ENCODE results near the gene ASXL1.
"Not testable (repeated sequence)": the region's sequence is repeated elsewhere in the genome, so short reads cannot be mapped to it uniquely, and the experiment has no call there.

The ASXL1 gene

GRCh38 chr20:32357869-32358631 is at the start of gene ASXL1:
Gene ASXL1 (plus strand): TSS chr20:32358331. CDS start chr20:32358776, 445 bp downstream.
- Histone ChIP-seq H3K4me1 (ENCODE audit: control insufficient read depth, insufficient read depth, low read length) (peaks cover 60% of the 10 kb centered on the region), H3K4me3 (ENCODE audit: low read length) (peak within 1 kb of the TSS; percentile 94), H3K9me3 (ENCODE audit: control insufficient read depth, low read length) (no peaks in the 10 kb centered on the region), H3K36me3 (ENCODE audit: control insufficient read depth, insufficient read depth, low read length, severe bottlenecking) (no peaks in the 10 kb centered on the region), H3K9ac (ENCODE audit: low read length) (peak within 1 kb of the TSS; percentile 98), H3K27me3 (replicated peaks; ENCODE audit: control insufficient read depth, insufficient read depth, low read length) (no peaks in the 10 kb centered on the region)
- DNase-seq (ENCODE audit: low read depth): peak; percentile 98

- DNase-seq (ENCODE audit: low read depth): no peak
- Histone ChIP-seq H3K4me3 (ENCODE audit: low read length) (no peak overlapping the region), H3K9ac (ENCODE audit: low read length) (no peak overlapping the region), H3K9me3 (ENCODE audit: control insufficient read depth, low read length) (no peaks in the 10 kb centered on the region), H3K4me1 (ENCODE audit: control insufficient read depth, insufficient read depth, low read length) (no peaks in the 10 kb centered on the region), H3K36me3 (ENCODE audit: control insufficient read depth, insufficient read depth, low read length, severe bottlenecking) (peaks cover 40% of the 10 kb centered on the region), H3K27me3 (replicated peaks; ENCODE audit: control insufficient read depth, insufficient read depth, low read length) (no peaks in the 10 kb centered on the region)
Observed at GRCh38 chr20:32312718-32313424, 45.3 kb upstream of the ASXL1 start.

- Histone ChIP-seq H3K9me3 (ENCODE audit: control insufficient read depth, low read length) (no peaks in the 10 kb centered on the region), H3K4me3 (ENCODE audit: low read length) (no peak overlapping the region), H3K36me3 (ENCODE audit: control insufficient read depth, insufficient read depth, low read length, severe bottlenecking) (peaks cover 50% of the 10 kb centered on the region), H3K9ac (ENCODE audit: low read length) (no peak overlapping the region), H3K27me3 (replicated peaks; ENCODE audit: control insufficient read depth, insufficient read depth, low read length) (no peaks in the 10 kb centered on the region), H3K4me1 (ENCODE audit: control insufficient read depth, insufficient read depth, low read length) (no peaks in the 10 kb centered on the region)
- DNase-seq (ENCODE audit: low read depth): no peak
Observed at GRCh38 chr20:32314768-32315167, 43.4 kb upstream of the ASXL1 start.

GRCh38 chr20:32315399-32315798 is 42.7 kb upstream of the ASXL1 start:
- no peaks in the 10 kb centered on the region for H3K9me3 ChIP-seq (ENCODE audit: control insufficient read depth, low read length)
- H3K36me3 ChIP-seq (ENCODE audit: control insufficient read depth, insufficient read depth, low read length, severe bottlenecking): peaks cover 47% of the 10 kb centered on the region
- no peaks in the 10 kb centered on the region for H3K27me3 ChIP-seq (replicated peaks; ENCODE audit: control insufficient read depth, insufficient read depth, low read length)
- H3K9ac ChIP-seq (ENCODE audit: low read length): no peak overlapping the region
- no peak overlapping the region for H3K4me3 ChIP-seq (ENCODE audit: low read length)
- no peaks in the 10 kb centered on the region for H3K4me1 ChIP-seq (ENCODE audit: control insufficient read depth, insufficient read depth, low read length)
- no peak for DNase-seq (ENCODE audit: low read depth)

- Histone ChIP-seq H3K36me3 (ENCODE audit: control insufficient read depth, insufficient read depth, low read length, severe bottlenecking) (peaks cover 47% of the 10 kb centered on the region), H3K27me3 (replicated peaks; ENCODE audit: control insufficient read depth, insufficient read depth, low read length) (no peaks in the 10 kb centered on the region), H3K4me3 (ENCODE audit: low read length) (no peak overlapping the region), H3K4me1 (ENCODE audit: control insufficient read depth, insufficient read depth, low read length) (no peaks in the 10 kb centered on the region), H3K9ac (ENCODE audit: low read length) (no peak overlapping the region), H3K9me3 (ENCODE audit: control insufficient read depth, low read length) (no peaks in the 10 kb centered on the region)
- DNase-seq (ENCODE audit: low read depth): no peak
Observed at GRCh38 chr20:32315891-32316290, 42.2 kb upstream of the ASXL1 start.

- Histone ChIP-seq H3K9ac (ENCODE audit: low read length) (no peak overlapping the region), H3K36me3 (ENCODE audit: control insufficient read depth, insufficient read depth, low read length, severe bottlenecking) (peaks cover 43% of the 10 kb centered on the region)
- no peak for DNase-seq (ENCODE audit: low read depth)
Observed at GRCh38 chr20:32316667-32317066, 41.5 kb upstream of the ASXL1 start.

GRCh38 chr20:32319100-32319499 is 39.0 kb upstream of the ASXL1 start:
- Histone ChIP-seq H3K9me3 (ENCODE audit: control insufficient read depth, low read length) (no peaks in the 10 kb centered on the region), H3K27me3 (replicated peaks; ENCODE audit: control insufficient read depth, insufficient read depth, low read length) (no peaks in the 10 kb centered on the region), H3K4me1 (ENCODE audit: control insufficient read depth, insufficient read depth, low read length) (no peaks in the 10 kb centered on the region), H3K4me3 (ENCODE audit: low read length) (no peak overlapping the region), H3K36me3 (ENCODE audit: control insufficient read depth, insufficient read depth, low read length, severe bottlenecking) (peaks cover 37% of the 10 kb centered on the region), H3K9ac (ENCODE audit: low read length) (no peak overlapping the region)
- no peak for DNase-seq (ENCODE audit: low read depth)

More at GRCh38 chr20:32316667-32317066, 41.5 kb upstream of the ASXL1 start:
- Histone ChIP-seq H3K4me1 (ENCODE audit: control insufficient read depth, insufficient read depth, low read length) (no peaks in the 10 kb centered on the region), H3K9me3 (ENCODE audit: control insufficient read depth, low read length) (no peaks in the 10 kb centered on the region), H3K27me3 (replicated peaks; ENCODE audit: control insufficient read depth, insufficient read depth, low read length) (no peaks in the 10 kb centered on the region), H3K4me3 (ENCODE audit: low read length) (no peak overlapping the region)

DNA sequence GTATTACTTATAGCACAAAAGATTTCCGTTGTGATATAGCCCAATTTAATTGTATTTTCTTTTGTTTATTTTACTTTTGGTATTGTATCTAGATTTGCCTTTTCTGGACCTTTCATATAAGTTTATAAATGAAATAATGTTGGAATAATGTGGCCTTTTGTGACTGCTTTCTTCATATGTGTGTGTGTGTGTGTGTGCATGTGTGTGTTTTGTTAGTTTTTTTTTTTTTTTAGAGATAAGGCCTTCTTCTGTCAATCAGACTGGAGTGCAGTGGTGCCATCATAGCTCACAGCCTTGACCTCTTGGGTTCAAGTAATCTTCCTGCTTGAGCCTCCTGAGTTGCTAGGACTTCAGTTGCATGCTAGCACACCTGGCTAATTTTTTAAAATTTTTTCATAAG is 37.8 kb upstream of the ASXL1 start:
- H3K9ac ChIP-seq (ENCODE audit: low read length): no peak overlapping the region
- DNase-seq (ENCODE audit: low read depth): no peak
- no peaks in the 10 kb centered on the region for H3K9me3 ChIP-seq (ENCODE audit: control insufficient read depth, low read length)
- no peaks in the 10 kb centered on the region for H3K27me3 ChIP-seq (replicated peaks; ENCODE audit: control insufficient read depth, insufficient read depth, low read length)
- H3K4me1 ChIP-seq (ENCODE audit: control insufficient read depth, insufficient read depth, low read length): no peaks in the 10 kb centered on the region
- H3K36me3 ChIP-seq (ENCODE audit: control insufficient read depth, insufficient read depth, low read length, severe bottlenecking): peaks cover 37% of the 10 kb centered on the region
- H3K4me3 ChIP-seq (ENCODE audit: low read length): no peak overlapping the region

- Histone ChIP-seq H3K9me3 (ENCODE audit: control insufficient read depth, low read length) (no peaks in the 10 kb centered on the region), H3K27me3 (replicated peaks; ENCODE audit: control insufficient read depth, insufficient read depth, low read length) (no peaks in the 10 kb centered on the region), H3K9ac (ENCODE audit: low read length) (no peak overlapping the region), H3K36me3 (ENCODE audit: control insufficient read depth, insufficient read depth, low read length, severe bottlenecking) (peaks cover 35% of the 10 kb centered on the region), H3K4me3 (ENCODE audit: low read length) (no peak overlapping the region), H3K4me1 (ENCODE audit: control insufficient read depth, insufficient read depth, low read length) (no peaks in the 10 kb centered on the region)
- DNase-seq (ENCODE audit: low read depth): no peak
Observed at GRCh38 chr20:32321390-32321789, 36.7 kb upstream of the ASXL1 start.

GRCh38 chr20:32322260-32322659 is 35.9 kb upstream of the ASXL1 start:
- not testable (repeated sequence) for H3K4me1 ChIP-seq (ENCODE audit: control insufficient read depth, insufficient read depth, low read length); DNase-seq (ENCODE audit: low read depth); H3K9me3 ChIP-seq (ENCODE audit: control insufficient read depth, low read length); H3K4me3 ChIP-seq (ENCODE audit: low read length); H3K9ac ChIP-seq (ENCODE audit: low read length); H3K27me3 ChIP-seq (replicated peaks; ENCODE audit: control insufficient read depth, insufficient read depth, low read length)
- H3K36me3 ChIP-seq (ENCODE audit: control insufficient read depth, insufficient read depth, low read length, severe bottlenecking): peaks cover 32% of the 10 kb centered on the region

GRCh38 chr20:32323761-32324160 is 34.4 kb upstream of the ASXL1 start:
- H3K36me3 ChIP-seq (ENCODE audit: control insufficient read depth, insufficient read depth, low read length, severe bottlenecking): peaks cover 21% of the 10 kb centered on the region
- H3K4me3 ChIP-seq (ENCODE audit: low read length); DNase-seq (ENCODE audit: low read depth): not testable (repeated sequence)

More at GRCh38 chr20:32323761-32324160, 34.4 kb upstream of the ASXL1 start:
- H3K27me3 ChIP-seq (replicated peaks; ENCODE audit: control insufficient read depth, insufficient read depth, low read length); H3K9ac ChIP-seq (ENCODE audit: low read length); H3K9me3 ChIP-seq (ENCODE audit: control insufficient read depth, low read length); H3K4me1 ChIP-seq (ENCODE audit: control insufficient read depth, insufficient read depth, low read length): not testable (repeated sequence)
